Fibroblast of villous mesenchyme (primary cell): Measurements from ENCODE around the gene EPHA4. TPM values are rescaled to one million over a fixed set of nuclear protein-coding genes. Genes with fewer than 3 reads are reported as not detected.

ENCODE experiments used
- DNase-seq: peaks from one replicate; pipeline ENCODE4 v3.0.0-alpha.2; 2010; ENCODE audit warnings: low read depth
- H3K4me3 ChIP-seq: 2 replicates; pipeline ENCODE4 v1.5.1; 2011; ENCODE audit warnings: low read depth, mild to moderate bottlenecking, low read length
- CTCF ChIP-seq: IDR thresholded peaks from 2 replicates; pipeline ENCODE4 v1.5.1; 2012; ENCODE audit warnings: low read depth, mild to moderate bottlenecking, low read length; ENCODE audit not compliant: insufficient read depth
- total RNA-seq: library from RNA; depleted of rRNA; stranded (reverse); fragments of >200 nt; gene quantifications from 2 replicates; pipeline ENCODE4 v1.2.3, GENCODE V29; 2012

Gene EPHA4
- total RNA-seq, 1 donor = 17.3 TPM

DNA sequence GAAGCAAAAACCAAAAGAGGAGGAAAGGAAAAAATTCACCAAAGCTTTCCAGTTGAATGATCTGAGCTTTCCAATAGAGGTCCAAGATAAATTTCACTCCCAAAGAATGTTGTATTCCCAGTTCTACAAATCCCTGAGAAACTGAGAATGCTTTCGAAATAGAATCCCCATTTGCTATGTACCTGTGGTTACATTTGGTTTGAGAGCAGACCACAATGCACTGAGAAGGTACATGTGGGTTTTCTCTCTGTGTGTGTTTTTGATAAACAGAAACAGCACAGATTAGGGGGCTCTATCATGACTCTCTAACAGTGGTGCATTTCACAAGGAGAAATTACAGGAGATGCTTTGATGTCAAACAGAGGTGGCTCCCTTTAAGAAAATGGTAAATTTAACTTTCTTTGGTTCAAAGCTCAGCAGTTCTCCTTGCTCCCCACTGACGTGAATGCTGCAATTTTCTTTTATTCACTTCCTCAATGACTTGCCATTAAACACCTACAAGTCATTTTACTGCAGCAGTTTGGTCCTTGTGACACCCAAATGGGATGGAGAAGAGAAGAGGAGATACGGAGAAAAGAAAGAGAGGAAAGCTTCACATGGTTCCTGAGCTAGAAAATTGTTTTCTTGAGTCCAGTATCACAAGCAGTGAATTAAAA lies 108.7 kb downstream of the EPHA4 start:
- TF ChIP-seq CTCF = no peak
- no peak for DNase-seq
- no peak overlapping the region for H3K4me3 ChIP-seq

DNA sequence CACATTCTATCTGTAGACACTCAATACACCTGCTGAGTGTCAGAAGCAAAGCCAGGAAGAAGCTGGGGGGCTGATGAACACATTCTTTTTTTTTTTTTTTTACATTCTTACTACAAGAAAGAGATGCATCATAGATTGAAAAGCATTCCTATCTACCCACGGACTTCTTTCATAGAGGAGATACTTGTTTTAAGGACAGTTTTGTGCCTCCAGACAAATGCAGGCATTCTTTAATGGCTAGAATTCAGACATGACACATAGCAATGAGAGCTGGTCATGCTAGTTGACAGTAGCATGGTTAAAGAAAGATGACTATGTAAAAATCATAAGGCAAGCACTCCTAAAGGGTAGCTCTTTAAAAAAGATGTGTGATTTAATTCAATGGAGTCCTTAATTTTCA lies 110.2 kb downstream of the EPHA4 start:
- no peak overlapping the region for H3K4me3 ChIP-seq
- DNase-seq = no peak
- no peak for TF ChIP-seq CTCF

DNA sequence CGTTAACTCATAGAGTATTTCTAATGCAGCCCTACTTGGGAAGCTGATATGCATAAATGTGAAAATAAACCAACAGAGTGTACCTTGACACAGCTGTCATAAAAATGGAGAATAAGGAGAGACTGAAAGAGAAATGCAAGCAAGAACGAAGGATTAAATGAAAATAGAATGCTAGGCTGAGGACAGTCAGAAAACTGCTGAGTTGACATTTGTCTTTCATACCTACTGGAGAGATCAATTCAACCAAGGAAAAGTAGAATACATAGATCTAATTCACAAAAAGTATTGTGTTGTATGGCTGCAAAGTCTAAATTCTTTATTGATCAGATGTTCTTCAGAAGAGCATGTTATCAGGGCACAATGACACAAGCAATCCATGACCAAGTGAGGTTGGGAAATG lies 112.0 kb downstream of the EPHA4 start:
- DNase-seq = no peak
- no peak overlapping the region for H3K4me3 ChIP-seq
- no peak for TF ChIP-seq CTCF

- no peak for DNase-seq
- no peak overlapping the region for H3K4me3 ChIP-seq
- no peak for TF ChIP-seq CTCF
Observed at GRCh38 chr2:221458578-221458977, 113.5 kb downstream of the EPHA4 start.

- no peak for DNase-seq
- no peak overlapping the region for H3K4me3 ChIP-seq
- TF ChIP-seq CTCF = no peak
Observed at GRCh38 chr2:221455214-221455613, 116.9 kb downstream of the EPHA4 start.

- H3K4me3 ChIP-seq = no peak overlapping the region
- no peak for TF ChIP-seq CTCF
- no peak for DNase-seq
Observed at GRCh38 chr2:221454459-221455105, 117.5 kb downstream of the EPHA4 start.
